Activated CD4-positive, alpha-beta T cell treated with anti-CD3 and anti-CD28 coated beads, Interleukin-2, amount 50 U/mL, for 4 hours (primary cell): ENCODE measurements around the gene GTF3A.

Source experiments
- DNase-seq, 2 experiments: peaks; one replicate each; pipeline ENCODE4 v3.0.0-alpha.2; 2020

The GTF3A gene

GRCh38 chr13:27449081-27449603 is 24.7 kb downstream of the GTF3A start:
- DNase-seq, result no peak

- peak; percentile 95 for DNase-seq
These were observed 25.8 kb downstream of the GTF3A start, which contains the start of gene MTIF3 for GRCh38 chr13:27449936-27450828. TSS of gene MTIF3 (minus strand) at chr13:27450564. CDS start at chr13:27440448, 10,116 bp downstream.

GRCh38 chr13:27450921-27451471 is 26.6 kb downstream of the GTF3A start:
- DNase-seq, result peak in 1 of 2 experiments; percentile 35

- no peak for DNase-seq
These were observed 31.0 kb downstream of the GTF3A start for GRCh38 chr13:27455331-27455855.

- no peak for DNase-seq
These were observed 37.6 kb downstream of the GTF3A start for GRCh38 chr13:27461940-27462584.

GRCh38 chr13:27463500-27463899 is 39.1 kb downstream of the GTF3A start:
- DNase-seq, result no peak

- DNase-seq, result no peak
These were observed 41.2 kb downstream of the GTF3A start for GRCh38 chr13:27465611-27466010.

- DNase-seq, result no peak
These were observed 42.1 kb downstream of the GTF3A start for GRCh38 chr13:27466513-27466912.

- DNase-seq, result no peak
These were observed 45.8 kb downstream of the GTF3A start for GRCh38 chr13:27470075-27470820.

- DNase-seq, result no peak
These were observed 48.0 kb downstream of the GTF3A start for GRCh38 chr13:27472441-27472840.

GRCh38 chr13:27472941-27473340 is 48.5 kb downstream of the GTF3A start:
- DNase-seq, result no peak

- no peak for DNase-seq
These were observed 50.4 kb downstream of the GTF3A start for GRCh38 chr13:27474751-27475268.

GRCh38 chr13:27476943-27477703 is 52.7 kb downstream of the GTF3A start:
- peak; percentile 7 for DNase-seq

GRCh38 chr13:27481766-27482165 is 57.3 kb downstream of the GTF3A start:
- peak in 1 of 2 experiments; percentile 2 for DNase-seq

GRCh38 chr13:27482983-27483382 is 58.6 kb downstream of the GTF3A start:
- DNase-seq, result no peak

- no peak for DNase-seq
These were observed 59.0 kb downstream of the GTF3A start for GRCh38 chr13:27483421-27483820.
